ENCODE measurements around the gene PSME3. TPM values are rescaled to one million over a fixed set of nuclear protein-coding genes. Genes with fewer than 3 reads are reported as not detected.

Gene PSME3
- total RNA-seq, 2 donors from 2014 or later = 153 to 178 TPM

DNA sequence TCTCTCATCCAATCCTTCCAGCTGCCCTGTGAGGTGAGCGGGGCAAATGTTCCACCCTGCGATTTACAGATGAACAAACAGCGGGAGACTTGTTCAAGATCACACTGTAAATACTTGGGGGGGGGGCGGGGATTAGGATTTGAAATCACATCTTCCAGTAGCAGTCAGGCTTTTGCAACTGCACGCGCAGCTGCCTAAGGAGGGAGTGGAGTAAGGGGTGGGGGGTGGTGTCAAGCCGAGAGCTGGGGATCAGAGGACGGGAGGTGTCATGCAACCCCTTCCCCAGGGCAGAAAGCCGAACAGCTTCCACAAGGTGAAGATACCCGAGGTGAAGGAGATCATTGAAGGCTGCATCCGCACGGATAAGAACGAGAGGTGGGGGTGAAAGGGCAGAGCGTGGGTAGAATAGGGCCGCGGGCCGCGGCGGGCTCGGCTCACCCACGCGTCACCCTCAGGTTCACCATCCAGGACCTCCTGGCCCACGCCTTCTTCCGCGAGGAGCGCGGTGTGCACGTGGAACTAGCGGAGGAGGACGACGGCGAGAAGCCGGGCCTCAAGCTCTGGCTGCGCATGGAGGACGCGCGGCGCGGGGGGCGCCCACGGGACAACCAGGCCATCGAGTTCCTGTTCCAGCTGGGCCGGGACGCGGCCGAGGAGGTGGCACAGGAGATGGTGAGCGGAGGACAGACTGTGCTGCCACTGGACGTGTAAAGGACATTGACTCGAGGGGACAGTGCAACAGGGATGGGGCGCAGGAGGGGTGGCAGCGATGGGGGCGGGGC, 48.2 kb upstream of the PSME3 start:
- no peak for DNase-seq
- no peak for TF ChIP-seq CTCF (conservative IDR thresholded peaks at IDR 0.05)
- Histone ChIP-seq H3K4me1 (ENCODE audit: control insufficient read depth, insufficient read depth, low read length) (no peaks in the 10 kb centered on the region), H3K4me3 (ENCODE audit: low read length) (no peak overlapping the region), H3K9ac (ENCODE audit: extremely low read depth, low read length, poor library complexity, severe bottlenecking) (no peak overlapping the region), H3K9me3 (ENCODE audit: control insufficient read depth, low read length) (no peaks in the 10 kb centered on the region), H3K36me3 (ENCODE audit: control insufficient read depth, insufficient read depth, low read length) (no peaks in the 10 kb centered on the region), H3K27me3 (ENCODE audit: control insufficient read depth, insufficient read depth, low read length, poor library complexity, severe bottlenecking) (peaks cover 38% of the 10 kb centered on the region), H3K27ac (ENCODE audit: low read depth, low read length) (no peak overlapping the region)
- Mint-ChIP-seq H3K4me1 (peaks cover 13% of the 10 kb centered on the region), H3K9me3 (no peaks in the 10 kb centered on the region), H3K27ac (no peak overlapping the region), H3K4me3 (no peak overlapping the region), H3K36me3 (ENCODE audit: low read depth) (no peaks in the 10 kb centered on the region), H3K27me3 (ENCODE audit: insufficient read depth) (peaks cover 76% of the 10 kb centered on the region)
- 94 to 97% methylated on average over 40 to 52 of the region's 52 CpGs for WGBS, 2 experiments (ENCODE audit: insufficient coverage in 1 of 2, insufficient read length in 1 of 2)

GRCh38 chr17:42787266-42787665, 45.9 kb upstream of the PSME3 start:
- no peaks in the 10 kb centered on the region for H3K36me3 Mint-ChIP-seq (ENCODE audit: low read depth)

DNA sequence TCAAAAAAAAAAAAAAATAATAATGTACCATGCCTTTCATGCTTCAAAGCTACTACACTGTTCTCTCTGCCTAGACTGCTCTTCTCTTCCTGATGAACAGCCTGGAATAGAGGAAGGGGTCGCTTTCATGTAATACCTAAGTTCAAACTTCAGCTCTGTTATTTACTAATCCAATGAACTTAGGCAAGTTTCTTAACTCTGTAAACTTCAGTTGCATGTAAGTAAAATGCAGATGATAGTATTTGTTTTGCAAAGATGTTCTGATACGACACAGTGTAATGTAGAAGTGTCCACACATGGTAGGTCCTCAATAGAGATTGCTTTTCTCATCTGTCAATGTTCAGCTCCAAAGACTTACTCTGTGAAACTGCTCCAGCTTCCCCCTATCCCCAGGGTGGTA, 41.2 kb upstream of the PSME3 start:
- Mint-ChIP-seq H3K27me3 (ENCODE audit: insufficient read depth) (peaks cover 34% of the 10 kb centered on the region), H3K9me3 (peaks cover 2% of the 10 kb centered on the region), H3K27ac (no peak overlapping the region), H3K4me3 (no peak overlapping the region), H3K36me3 (ENCODE audit: low read depth) (peaks cover 17% of the 10 kb centered on the region), H3K4me1 (no peaks in the 10 kb centered on the region)
- Histone ChIP-seq H3K4me1 (ENCODE audit: control insufficient read depth, insufficient read depth, low read length) (no peaks in the 10 kb centered on the region), H3K27ac (ENCODE audit: low read depth, low read length) (no peak overlapping the region), H3K27me3 (ENCODE audit: control insufficient read depth, insufficient read depth, low read length, poor library complexity, severe bottlenecking) (no peaks in the 10 kb centered on the region), H3K36me3 (ENCODE audit: control insufficient read depth, insufficient read depth, low read length) (no peaks in the 10 kb centered on the region), H3K9me3 (ENCODE audit: control insufficient read depth, low read length) (no peaks in the 10 kb centered on the region), H3K4me3 (ENCODE audit: low read length) (no peak overlapping the region), H3K9ac (ENCODE audit: extremely low read depth, low read length, poor library complexity, severe bottlenecking) (no peak overlapping the region)
- 90 to 94% methylated on average over 2 of the region's 2 CpGs for WGBS, 2 experiments (ENCODE audit: insufficient coverage in 1 of 2, insufficient read length in 1 of 2)
- no peak for DNase-seq
- TF ChIP-seq CTCF (conservative IDR thresholded peaks at IDR 0.05) = no peak

More at GRCh38 chr17:42787266-42787665, 45.9 kb upstream of the PSME3 start:
- Histone ChIP-seq H3K9ac (ENCODE audit: extremely low read depth, low read length, poor library complexity, severe bottlenecking) (no peak overlapping the region), H3K27ac (ENCODE audit: low read depth, low read length) (no peak overlapping the region), H3K36me3 (ENCODE audit: control insufficient read depth, insufficient read depth, low read length) (no peaks in the 10 kb centered on the region), H3K4me1 (ENCODE audit: control insufficient read depth, insufficient read depth, low read length) (no peaks in the 10 kb centered on the region), H3K27me3 (ENCODE audit: control insufficient read depth, insufficient read depth, low read length, poor library complexity, severe bottlenecking) (peaks cover 20% of the 10 kb centered on the region), H3K4me3 (ENCODE audit: low read length) (no peak overlapping the region), H3K9me3 (ENCODE audit: control insufficient read depth, low read length) (no peaks in the 10 kb centered on the region)
- no peak for DNase-seq
- no peak overlapping the region for H3K4me3 Mint-ChIP-seq
- 95 to 96% methylated on average over 8 to 11 of the region's 11 CpGs for WGBS, 2 experiments (ENCODE audit: insufficient coverage in 1 of 2, insufficient read length in 1 of 2)
- H3K27ac Mint-ChIP-seq = no peak overlapping the region
- peaks cover 71% of the 10 kb centered on the region for H3K27me3 Mint-ChIP-seq (ENCODE audit: insufficient read depth)
- H3K4me1 Mint-ChIP-seq = peaks cover 8% of the 10 kb centered on the region
- TF ChIP-seq CTCF (conservative IDR thresholded peaks at IDR 0.05) = no peak
- no peaks in the 10 kb centered on the region for H3K9me3 Mint-ChIP-seq
